Transverse colon (tissue), 4 donors: ENCODE results near the gene TENT5D. TPM values are rescaled to one million over a fixed set of nuclear protein-coding genes. Genes with fewer than 3 reads are reported as not detected.
"Not testable (repeated sequence)": the region's sequence is repeated elsewhere in the genome, so short reads cannot be mapped to it uniquely, and the experiment has no call there.

Experiments
- DNase-seq: peaks from one replicate; pipeline ENCODE4 v3.0.0-alpha.2; 2019
- H3K27ac ChIP-seq, 4 donors: fragments of 200-600 bp; sonication (generic); 2 replicates each; pipeline ENCODE4 v1.5.1; 2016 to 2018; ENCODE audit warnings: inconsistent platforms in 4 of 4
- H3K27me3 ChIP-seq: fragments of 200-600 bp; sonication (generic); 2 replicates; pipeline ENCODE4 v1.5.1; 2017; ENCODE audit warnings: inconsistent platforms
- H3K36me3 ChIP-seq, 4 donors: fragments of 200-600 bp; sonication (generic); 2 replicates each; pipeline ENCODE4 v1.5.1; 2017 to 2019; ENCODE audit warnings: inconsistent platforms in 4 of 4
- H3K4me1 ChIP-seq, 4 donors: fragments of 200-600 bp; sonication (generic); 2 replicates each; pipeline ENCODE4 v1.5.1; 2017 to 2020; ENCODE audit warnings: inconsistent platforms in 4 of 4
- H3K4me3 ChIP-seq, 4 donors: fragments of 200-600 bp; sonication (generic); 1 replicate in 1 of 4; 2 replicates in 3 of 4; pipeline versions ENCODE4 v1.5.1 to v1.6.1; 2017 to 2019; ENCODE audit warnings: inconsistent platforms in 4 of 4
- H3K9me3 ChIP-seq, 2 donors: fragments of 200-600 bp; sonication (generic); 2 replicates each; pipeline ENCODE4 v1.5.1; 2017 to 2019; ENCODE audit warnings: inconsistent platforms in 2 of 2
- EP300 ChIP-seq: sonication (generic); formaldehyde crosslinking; IDR thresholded peaks from one replicate; pipeline ENCODE4 v1.6.1; 2017; ENCODE audit warnings: antibody characterized with exemption, low read depth
- POLR2A ChIP-seq: fragments of 450-650 bp; IDR thresholded peaks from one replicate; pipeline ENCODE4 v1.6.1; 2016; ENCODE audit warnings: antibody characterized with exemption, mild to moderate bottlenecking, moderate library complexity
- POLR2AphosphoS5 ChIP-seq, 3 donors: sonication (generic); formaldehyde crosslinking; IDR thresholded peaks; one replicate each; pipeline ENCODE4 v1.6.1; 2016; ENCODE audit warnings: antibody characterized with exemption in 3 of 3
- WGBS, 2 donors: methylation state at CpG; one replicate each; pipeline ENCODE4 v1.1.5; 2018; ENCODE audit warnings: low coverage in 1 of 2; 5-methylcytosine and 5-hydroxymethylcytosine counted together
- in situ Hi-C, 4 donors: fragments of 200-750 bp; cut with MboI; loops; one replicate each; pipeline versions ENCODE4 v1.15.0 to v1.15.1; 2017; ENCODE audit warnings: low sequenced_read_pairs in 3 of 4, low pct_ligation_motif_present in 1 of 4, low pct_unique_long_range_greater_than_20kb in 1 of 4
- intact Hi-C: fragments of 100-400 bp; cut with DNase I; formaldehyde crosslinking; loops from one replicate; pipeline ENCODE4 v1.15.1; 2023; ENCODE audit warnings: low total_unique reads
- total RNA-seq, 4 donors: library from RNA; depleted of rRNA; stranded (reverse); fragments of >200 nt; gene quantifications; one replicate each; pipeline ENCODE4 v1.1.0, GENCODE V29; 2016
- TF ChIP-seq, protein P1 (sequence below), 5 experiments: fragments of 200-600 bp in 3 of 5; fragments of 450-650 bp in 2 of 5; sonication (generic) in 3 of 5; IDR thresholded peaks; 1 replicate in 2 of 5; 2 replicates in 3 of 5; pipeline ENCODE4 v1.5.1; 2016 to 2017; ENCODE audit warnings: antibody characterized with exemption in 5 of 5, inconsistent platforms in 3 of 5, mild to moderate bottlenecking in 2 of 5, moderate library complexity in 1 of 5

Gene TENT5D
- total RNA-seq, 4 donors from 2014 or later = not detected

- no peaks in the 10 kb centered on the region for H3K9me3 ChIP-seq
- intact Hi-C loops = no loop called here
- H3K36me3 ChIP-seq = no peaks in the 10 kb centered on the region
- H3K27ac ChIP-seq = no peak overlapping the region
- no peak for DNase-seq
- no peaks in the 10 kb centered on the region for H3K27me3 ChIP-seq
- H3K4me1 ChIP-seq = no peaks in the 10 kb centered on the region
- H3K4me3 ChIP-seq = no peak overlapping the region
- in situ Hi-C loops = no loop called here
- TF ChIP-seq, protein P1, sequence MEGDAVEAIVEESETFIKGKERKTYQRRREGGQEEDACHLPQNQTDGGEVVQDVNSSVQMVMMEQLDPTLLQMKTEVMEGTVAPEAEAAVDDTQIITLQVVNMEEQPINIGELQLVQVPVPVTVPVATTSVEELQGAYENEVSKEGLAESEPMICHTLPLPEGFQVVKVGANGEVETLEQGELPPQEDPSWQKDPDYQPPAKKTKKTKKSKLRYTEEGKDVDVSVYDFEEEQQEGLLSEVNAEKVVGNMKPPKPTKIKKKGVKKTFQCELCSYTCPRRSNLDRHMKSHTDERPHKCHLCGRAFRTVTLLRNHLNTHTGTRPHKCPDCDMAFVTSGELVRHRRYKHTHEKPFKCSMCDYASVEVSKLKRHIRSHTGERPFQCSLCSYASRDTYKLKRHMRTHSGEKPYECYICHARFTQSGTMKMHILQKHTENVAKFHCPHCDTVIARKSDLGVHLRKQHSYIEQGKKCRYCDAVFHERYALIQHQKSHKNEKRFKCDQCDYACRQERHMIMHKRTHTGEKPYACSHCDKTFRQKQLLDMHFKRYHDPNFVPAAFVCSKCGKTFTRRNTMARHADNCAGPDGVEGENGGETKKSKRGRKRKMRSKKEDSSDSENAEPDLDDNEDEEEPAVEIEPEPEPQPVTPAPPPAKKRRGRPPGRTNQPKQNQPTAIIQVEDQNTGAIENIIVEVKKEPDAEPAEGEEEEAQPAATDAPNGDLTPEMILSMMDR (IDR thresholded peaks at IDR 0.05) = no peak
- TF ChIP-seq EP300 (no peak), POLR2AphosphoS5 (IDR thresholded peaks at IDR 0.05) (no peak), POLR2A (no peak)
- whole genome bisulfite sequencing, 2 donors = 53% methylated on average over 2 of the region's 2 CpGs; no CpG with 5 or more reads in 1 of the 2 donors
Observed at GRCh38 chrX:80423744-80424143, 3.5 kb downstream of the TENT5D start.

GRCh38 chrX:80430826-80431504 is 10.7 kb downstream of the TENT5D start:
- no peak overlapping the region for H3K4me3 ChIP-seq
- H3K27me3 ChIP-seq = no peaks in the 10 kb centered on the region
- H3K27ac ChIP-seq = no peak overlapping the region
- H3K36me3 ChIP-seq = no peaks in the 10 kb centered on the region
- no peak for DNase-seq
- intact Hi-C loops (no loop called here), in situ Hi-C loops (no loop called here)
- WGBS, 2 donors = 69 to 72% methylated on average over 2 to 3 of the region's 3 CpGs
- H3K4me1 ChIP-seq = no peaks in the 10 kb centered on the region
- TF ChIP-seq POLR2AphosphoS5 (IDR thresholded peaks at IDR 0.05) (no peak), EP300 (no peak)
- TF ChIP-seq, protein P1 (IDR thresholded peaks at IDR 0.05) = peak in 1 of 5 experiments; percentile 15
- H3K9me3 ChIP-seq = no peaks in the 10 kb centered on the region

GRCh38 chrX:80431505-80431832 is 11.2 kb downstream of the TENT5D start:
- no peak for TF ChIP-seq POLR2AphosphoS5 (IDR thresholded peaks at IDR 0.05)
- TF ChIP-seq, protein P1 (IDR thresholded peaks at IDR 0.05) = no peak
- TF ChIP-seq POLR2A = no peak
- no peak for TF ChIP-seq EP300

DNA sequence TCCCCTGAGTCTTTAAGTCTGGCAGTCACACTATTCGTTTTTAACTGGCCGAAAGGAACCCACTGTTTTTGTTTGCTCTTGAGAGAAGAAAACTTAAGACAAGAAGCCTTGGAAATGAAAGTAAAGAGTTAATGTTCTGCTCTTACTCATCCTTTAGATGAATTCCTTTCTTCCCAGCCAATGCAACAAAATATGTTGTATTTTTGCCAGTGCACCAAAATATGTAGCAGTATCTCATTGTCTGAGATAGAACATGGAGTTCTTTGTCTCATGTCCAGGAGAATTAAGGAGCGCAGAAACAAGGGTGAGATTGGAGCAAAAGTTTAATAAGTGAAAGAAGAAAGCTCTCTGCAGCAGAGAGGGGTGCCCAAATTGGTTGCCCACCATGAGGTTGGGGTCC is 12.2 kb downstream of the TENT5D start:
- TF ChIP-seq POLR2AphosphoS5 (IDR thresholded peaks at IDR 0.05) (no peak), POLR2A (no peak)
- no peaks in the 10 kb centered on the region for H3K36me3 ChIP-seq
- H3K27me3 ChIP-seq = no peaks in the 10 kb centered on the region
- no peaks in the 10 kb centered on the region for H3K4me1 ChIP-seq
- intact Hi-C loops = no loop called here
- H3K27ac ChIP-seq = peak overlapping the region in 2 of 4 donors; percentile 38 to 47
- WGBS, 2 donors = 80 to 81% methylated on average over 2 to 3 of the region's 3 CpGs
- no peak overlapping the region for H3K4me3 ChIP-seq
- in situ Hi-C loops = no loop called here
- no peak for DNase-seq
- no peaks in the 10 kb centered on the region for H3K9me3 ChIP-seq

More at GRCh38 chrX:80431505-80431832, 11.2 kb downstream of the TENT5D start:
- H3K4me1 ChIP-seq = no peaks in the 10 kb centered on the region
- DNase-seq = no peak
- no peak overlapping the region for H3K4me3 ChIP-seq
- intact Hi-C loops = no loop called here
- H3K36me3 ChIP-seq = no peaks in the 10 kb centered on the region
- no peak overlapping the region for H3K27ac ChIP-seq
- no peaks in the 10 kb centered on the region for H3K27me3 ChIP-seq
- in situ Hi-C loops = no loop called here
- H3K9me3 ChIP-seq = no peaks in the 10 kb centered on the region

DNA sequence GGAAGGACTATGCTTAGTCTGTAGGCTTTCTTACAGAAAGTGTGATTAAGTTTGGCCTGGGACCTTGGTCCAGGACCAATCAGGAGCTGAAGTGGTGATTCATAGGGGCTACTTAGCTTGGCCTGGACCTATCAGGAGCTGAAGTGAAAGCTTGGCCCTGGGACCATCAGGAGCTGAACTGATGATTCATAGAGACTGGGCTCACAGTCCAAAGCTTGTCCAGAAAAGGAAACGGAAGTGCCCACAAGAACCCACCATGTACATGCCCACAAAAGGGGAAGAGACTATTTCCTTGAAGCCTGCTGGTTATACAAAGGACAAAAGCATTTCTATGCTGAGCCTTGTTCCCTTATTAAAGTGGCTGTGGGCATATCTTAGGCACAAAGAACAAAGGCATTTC is 12.6 kb downstream of the TENT5D start:
- Histone ChIP-seq H3K27me3 (no peaks in the 10 kb centered on the region), H3K36me3 (no peaks in the 10 kb centered on the region), H3K9me3 (no peaks in the 10 kb centered on the region), H3K4me3 (no peak overlapping the region), H3K27ac (peak overlapping the region in 2 of 4 donors; percentile 16 to 38), H3K4me1 (no peaks in the 10 kb centered on the region)
- DNase-seq = no peak
- in situ Hi-C loops = no loop called here
- WGBS, 2 donors = 50% methylated on average over 1 of the region's 1 CpG; no CpG with 5 or more reads in 1 of the 2 donors
- intact Hi-C loops = no loop called here
- no peak for TF ChIP-seq POLR2AphosphoS5 (IDR thresholded peaks at IDR 0.05)
- TF ChIP-seq POLR2A = no peak
- TF ChIP-seq, protein P1 (IDR thresholded peaks at IDR 0.05) = no peak
- TF ChIP-seq EP300 = no peak

DNA sequence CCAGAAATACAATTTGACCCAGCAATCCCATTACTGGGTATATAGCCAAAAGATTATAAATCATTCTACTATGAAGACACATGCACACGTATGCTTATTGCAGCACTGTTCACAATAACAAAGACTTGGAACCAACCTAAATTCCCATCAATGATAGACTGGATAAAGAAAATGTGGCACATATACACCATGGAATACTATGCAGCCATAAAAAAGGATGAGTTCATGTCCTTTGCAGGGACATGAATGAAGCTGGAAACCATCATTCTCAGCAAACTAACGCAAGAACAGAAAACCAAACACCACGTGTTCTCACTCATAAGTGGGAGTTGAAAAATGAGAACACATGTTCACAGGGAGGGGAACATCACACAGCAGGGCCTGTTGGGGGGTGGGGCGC is 47.9 kb downstream of the TENT5D start:
- H3K9me3 ChIP-seq, intact Hi-C loops, in situ Hi-C loops, H3K27ac ChIP-seq, DNase-seq, H3K36me3 ChIP-seq, H3K27me3 ChIP-seq, H3K4me1 ChIP-seq, H3K4me3 ChIP-seq: not testable (repeated sequence)
- 77 to 92% methylated on average over 3 to 4 of the region's 4 CpGs for WGBS, 2 donors
